Subcutaneous abdominal adipose tissue (tissue), 5 donors: ENCODE measurements around the gene ADGRG7.
A peak's percentile ranks its signal among the peaks of the same experiment; 100 is the strongest.
"Not testable (repeated sequence)": the region's sequence is repeated elsewhere in the genome, so short reads cannot be mapped to it uniquely, and the experiment has no call there.

Experiments used
- H3K27ac ChIP-seq: one replicate; pipeline ENCODE4 v1.7.0; 2013; ENCODE audit warnings: low read depth, mild to moderate bottlenecking, inconsistent platforms, low read length, moderate library complexity
- H3K27me3 ChIP-seq, 5 donors: one replicate each; pipeline ENCODE4 v1.7.0; 2013; ENCODE audit warnings: low read length in 5 of 5, inconsistent platforms in 1 of 5; ENCODE audit not compliant: control insufficient read depth in 5 of 5, insufficient read depth in 4 of 5
- H3K36me3 ChIP-seq, 5 donors: one replicate each; pipeline ENCODE4 v1.7.0; 2013; ENCODE audit warnings: low read length in 5 of 5; ENCODE audit not compliant: control insufficient read depth in 5 of 5, insufficient read depth in 5 of 5
- H3K4me1 ChIP-seq, 5 donors: one replicate each; pipeline ENCODE4 v1.7.0; 2013; ENCODE audit warnings: low read length in 5 of 5, mild to moderate bottlenecking in 3 of 5, moderate library complexity in 1 of 5; ENCODE audit not compliant: control insufficient read depth in 5 of 5, insufficient read depth in 5 of 5
- H3K4me3 ChIP-seq, 5 donors: one replicate each; pipeline ENCODE4 v1.7.0; 2013; ENCODE audit warnings: low read length in 5 of 5, low read depth in 1 of 5
- H3K9ac ChIP-seq, 5 donors: one replicate each; pipeline ENCODE4 v1.7.0; 2013; ENCODE audit warnings: low read length in 5 of 5, mild to moderate bottlenecking in 4 of 5, moderate library complexity in 3 of 5
- H3K9me3 ChIP-seq, 5 donors: one replicate each; pipeline ENCODE4 v1.7.0; 2013; ENCODE audit warnings: low read length in 5 of 5; ENCODE audit not compliant: control insufficient read depth in 5 of 5
- donor health status: healthy.
- donor health status: healthy.
- donor health status: healthy.
- donor health status: healthy.
- donor health status: healthy.

Gene ADGRG7

DNA sequence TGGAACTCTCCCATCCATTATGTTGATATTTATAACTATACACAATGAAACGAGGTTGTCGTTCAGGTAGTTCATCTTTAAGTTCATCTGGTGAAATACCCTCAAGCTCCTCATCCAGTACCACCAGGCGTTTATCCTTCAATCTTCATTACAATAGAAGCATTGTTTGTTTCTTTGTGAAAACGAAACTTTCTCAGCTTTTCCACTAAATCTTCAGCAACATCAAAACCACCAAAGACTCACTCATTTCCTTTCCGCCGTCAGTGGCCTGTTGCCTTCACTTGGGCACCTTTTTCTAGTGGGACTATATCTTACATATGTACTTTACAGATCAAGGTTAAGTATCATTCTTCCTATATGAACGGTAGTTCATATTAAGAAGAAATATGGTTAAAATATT is 55.8 kb downstream of the ADGRG7 start:
- H3K36me3 ChIP-seq, result no peaks in the 10 kb centered on the region
- no peak overlapping the region for H3K4me3 ChIP-seq
- H3K9me3 ChIP-seq, result peaks cover 0 to 8% (median 2%) of the 10 kb centered on the region in 5 donors
- no peak overlapping the region for H3K9ac ChIP-seq
- no peaks in the 10 kb centered on the region for H3K27me3 ChIP-seq
- no peak overlapping the region for H3K27ac ChIP-seq
- H3K4me1 ChIP-seq, result no peaks in the 10 kb centered on the region

DNA sequence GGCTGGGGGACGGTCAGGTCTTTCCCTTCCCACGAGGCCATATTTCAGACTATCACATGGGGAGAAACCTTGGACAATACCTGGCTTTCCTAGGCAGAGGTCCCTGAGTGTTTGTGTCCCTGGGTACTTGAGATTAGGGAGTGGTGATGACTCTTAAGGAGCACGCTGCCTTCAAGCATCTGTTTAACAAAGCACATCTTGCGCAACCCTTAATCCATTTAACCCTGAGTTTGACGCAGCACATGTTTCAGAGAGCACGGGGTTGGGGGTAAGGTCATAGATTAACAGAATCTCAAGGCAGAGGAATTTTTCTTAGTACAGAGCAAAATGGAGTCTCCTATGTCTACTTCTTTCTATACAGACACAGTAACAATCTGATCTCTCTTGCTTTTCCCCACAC is 57.3 kb downstream of the ADGRG7 start:
- not testable (repeated sequence) for H3K4me1 ChIP-seq, H3K36me3 ChIP-seq, H3K9ac ChIP-seq, H3K9me3 ChIP-seq, H3K27me3 ChIP-seq, H3K4me3 ChIP-seq, H3K27ac ChIP-seq

DNA sequence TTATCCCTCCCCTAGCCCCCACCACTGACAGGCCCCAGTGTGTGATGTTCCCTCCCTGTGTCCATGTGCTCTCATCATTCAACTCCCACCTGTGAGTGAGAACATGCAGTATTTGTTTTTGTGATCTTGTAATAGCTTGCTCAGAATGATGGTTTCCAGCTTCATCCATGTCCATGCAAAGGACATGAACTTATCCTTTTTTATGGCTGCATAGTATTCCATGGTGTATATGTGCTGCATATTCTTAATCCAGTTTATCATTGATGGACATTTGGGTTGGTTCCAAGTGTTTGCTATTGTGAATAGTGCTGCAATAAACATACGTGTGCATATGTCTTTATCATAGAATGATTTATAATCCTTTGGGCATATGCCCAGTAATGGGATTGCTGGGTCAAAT is 57.9 kb downstream of the ADGRG7 start:
- H3K36me3 ChIP-seq, H3K4me3 ChIP-seq, H3K27me3 ChIP-seq, H3K27ac ChIP-seq, H3K9ac ChIP-seq, H3K9me3 ChIP-seq, H3K4me1 ChIP-seq: not testable (repeated sequence)

DNA sequence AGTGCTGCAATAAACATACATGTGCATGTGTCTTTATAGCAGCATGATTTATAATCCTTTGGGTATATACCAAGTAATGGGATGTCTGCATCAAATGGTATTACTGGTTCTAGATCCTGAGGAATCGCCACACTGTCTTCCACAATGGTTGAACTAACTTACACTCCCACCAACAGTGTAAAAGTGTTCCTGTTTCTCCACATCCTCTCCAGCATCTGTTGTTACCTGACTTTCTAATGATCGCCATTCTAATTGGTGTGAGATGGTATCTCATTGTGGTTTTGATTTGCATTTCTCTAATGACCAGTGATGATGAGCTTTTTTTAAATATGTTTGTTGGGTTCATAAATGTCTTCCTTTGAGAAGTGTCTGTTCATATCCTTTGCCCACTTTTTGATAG is 61.6 kb downstream of the ADGRG7 start:
- not testable (repeated sequence) for H3K27ac ChIP-seq, H3K9ac ChIP-seq, H3K27me3 ChIP-seq, H3K9me3 ChIP-seq, H3K4me1 ChIP-seq, H3K36me3 ChIP-seq, H3K4me3 ChIP-seq

DNA sequence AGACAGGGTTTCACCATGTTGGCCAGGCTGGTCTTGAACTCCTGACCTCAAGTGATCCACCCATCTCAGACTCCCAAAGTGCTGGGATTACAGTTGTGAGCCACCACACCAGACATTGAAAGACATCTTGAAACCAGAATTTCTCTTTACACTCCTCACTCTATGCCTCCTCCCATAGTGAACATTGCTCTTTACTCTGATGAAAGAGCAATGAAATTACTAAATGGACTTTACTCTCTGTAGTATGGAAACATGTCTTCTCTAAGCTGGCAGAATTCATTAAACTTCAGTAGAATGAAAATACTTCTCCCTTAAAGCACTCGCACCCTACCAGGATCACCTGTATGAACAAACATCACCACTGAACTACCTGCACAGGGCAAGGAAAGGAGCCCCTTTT is 72.1 kb downstream of the ADGRG7 start:
- no peaks in the 10 kb centered on the region for H3K27me3 ChIP-seq
- no peaks in the 10 kb centered on the region for H3K36me3 ChIP-seq
- no peak overlapping the region for H3K9ac ChIP-seq
- no peak overlapping the region for H3K4me3 ChIP-seq
- no peaks in the 10 kb centered on the region for H3K4me1 ChIP-seq
- no peak overlapping the region for H3K27ac ChIP-seq
- H3K9me3 ChIP-seq, result peaks cover 0 to 2% (median 0%) of the 10 kb centered on the region in 5 donors

DNA sequence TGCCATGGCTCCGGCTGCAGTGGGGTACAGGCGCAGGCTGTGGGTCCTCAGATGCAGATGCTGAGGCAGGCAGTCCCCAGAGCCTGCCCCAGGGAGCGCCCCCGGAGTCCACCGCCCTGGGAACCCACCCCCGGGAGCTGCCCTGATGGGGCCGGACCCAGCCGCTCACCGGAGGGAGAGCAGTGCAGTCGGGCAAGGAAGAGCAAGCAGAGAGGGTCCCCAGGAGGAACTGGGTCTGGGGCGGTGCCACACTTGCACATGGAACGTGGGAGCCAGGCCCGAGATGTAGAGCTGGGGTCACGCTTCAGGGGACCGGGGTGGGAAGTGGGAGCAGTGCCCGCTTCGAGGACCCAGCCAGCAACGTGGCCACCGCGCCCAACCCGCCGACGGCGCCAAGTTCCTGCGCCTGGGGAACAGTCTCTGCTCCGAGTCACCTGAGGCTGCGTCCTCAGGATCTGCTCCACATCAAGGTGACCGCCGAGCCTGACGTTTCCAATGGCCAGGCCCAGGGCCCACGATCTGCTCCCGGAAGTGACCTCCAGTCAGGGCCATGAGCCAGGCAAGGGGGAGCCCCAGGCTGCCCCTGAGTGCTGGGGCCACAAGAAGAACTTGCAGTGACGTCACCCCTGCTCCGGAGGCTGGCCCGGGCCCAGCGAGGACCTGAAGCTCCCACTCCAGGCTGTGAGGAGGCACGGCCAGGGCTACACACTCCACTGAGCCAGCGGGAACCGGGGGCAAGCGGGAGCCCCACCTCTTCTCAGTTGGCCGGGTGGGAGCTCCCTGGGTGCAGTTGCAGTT is 72.9 kb downstream of the ADGRG7 start:
- H3K27me3 ChIP-seq, result no peaks in the 10 kb centered on the region
- H3K9me3 ChIP-seq, result peaks cover 0 to 2% (median 0%) of the 10 kb centered on the region in 5 donors
- no peaks in the 10 kb centered on the region for H3K36me3 ChIP-seq
- peak overlapping the region in 4 of 5 donors; percentile 17 to 35 (median 28) for H3K4me3 ChIP-seq
- H3K4me1 ChIP-seq, result no peaks in the 10 kb centered on the region
- H3K27ac ChIP-seq, result no peak overlapping the region
- H3K9ac ChIP-seq, result no peak overlapping the region

DNA sequence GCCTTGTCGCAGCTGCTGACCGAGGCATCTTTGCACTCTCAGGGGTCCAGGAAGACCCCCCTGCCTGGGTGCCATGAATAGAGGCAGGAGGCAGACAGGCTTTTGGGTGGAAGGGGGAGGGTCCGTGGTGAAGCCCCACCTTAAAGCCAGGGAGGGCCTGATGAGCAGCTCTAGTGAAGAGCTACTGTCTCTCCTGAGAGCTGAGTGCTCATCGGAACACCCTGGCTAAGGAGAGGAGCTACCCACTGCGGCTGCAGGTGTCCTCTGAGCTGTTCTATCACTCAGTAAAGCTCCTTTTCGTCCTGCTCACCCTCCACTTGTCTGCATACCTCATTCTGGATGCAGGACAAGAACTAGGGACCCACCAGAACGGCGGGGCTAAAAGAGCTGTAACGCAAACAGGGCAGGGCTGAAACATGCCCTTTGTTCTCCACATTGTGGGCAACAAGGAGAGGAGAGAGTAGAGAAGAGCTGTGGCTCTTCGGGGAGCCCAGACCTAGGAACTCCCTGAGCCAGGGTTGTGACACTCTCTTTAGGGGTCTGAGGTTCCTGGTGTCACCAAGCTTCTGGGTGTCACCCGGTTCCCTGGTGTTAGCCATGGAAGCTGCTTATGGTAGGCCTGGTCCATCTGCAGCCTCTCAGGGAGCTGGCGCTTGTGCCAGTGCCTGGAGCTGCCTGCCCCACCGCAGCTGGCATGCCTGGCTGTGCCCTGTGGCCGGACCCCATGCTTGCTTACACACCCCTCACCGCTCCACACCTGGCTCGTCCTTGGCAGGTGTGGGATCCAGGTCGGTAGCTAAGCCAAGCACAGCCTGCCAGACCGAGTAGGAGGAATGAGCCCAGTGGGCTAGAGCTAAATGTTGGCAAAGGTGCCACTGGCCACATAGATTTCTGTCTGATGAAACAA is 73.7 kb downstream of the ADGRG7 start:
- peak overlapping the region in 4 of 5 donors; percentile 22 to 35 (median 28) for H3K4me3 ChIP-seq
- no peaks in the 10 kb centered on the region for H3K27me3 ChIP-seq
- H3K36me3 ChIP-seq, result no peaks in the 10 kb centered on the region
- no peaks in the 10 kb centered on the region for H3K4me1 ChIP-seq
- H3K27ac ChIP-seq, result no peak overlapping the region
- H3K9me3 ChIP-seq, result peaks cover 0 to 2% (median 0%) of the 10 kb centered on the region in 5 donors
- no peak overlapping the region for H3K9ac ChIP-seq

DNA sequence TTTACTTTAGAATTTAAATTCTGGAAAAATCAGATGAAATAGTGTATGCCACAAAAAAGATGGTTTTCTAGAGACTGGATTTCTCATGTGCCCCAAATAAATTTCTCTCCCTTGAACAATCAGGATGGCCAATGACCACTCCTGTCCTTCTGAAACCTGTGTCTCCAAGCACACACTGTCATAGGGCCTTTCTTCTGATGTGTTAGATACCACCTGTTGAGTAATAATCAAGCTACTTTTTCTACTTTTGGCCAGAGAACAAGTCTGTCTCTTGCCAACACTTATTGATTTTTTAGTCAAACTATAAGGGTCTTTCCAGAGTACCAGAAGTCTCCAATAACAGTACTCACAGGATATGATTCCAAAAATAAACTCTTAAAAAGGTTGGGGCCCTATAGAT is 83.8 kb downstream of the ADGRG7 start:
- Histone ChIP-seq H3K4me1 (no peaks in the 10 kb centered on the region), H3K9ac (no peak overlapping the region), H3K27ac (no peak overlapping the region), H3K36me3 (no peaks in the 10 kb centered on the region), H3K27me3 (peaks cover 2 to 10% (median 3%) of the 10 kb centered on the region in 5 donors), H3K4me3 (no peak overlapping the region), H3K9me3 (peaks cover 0 to 3% (median 0%) of the 10 kb centered on the region in 5 donors)

DNA sequence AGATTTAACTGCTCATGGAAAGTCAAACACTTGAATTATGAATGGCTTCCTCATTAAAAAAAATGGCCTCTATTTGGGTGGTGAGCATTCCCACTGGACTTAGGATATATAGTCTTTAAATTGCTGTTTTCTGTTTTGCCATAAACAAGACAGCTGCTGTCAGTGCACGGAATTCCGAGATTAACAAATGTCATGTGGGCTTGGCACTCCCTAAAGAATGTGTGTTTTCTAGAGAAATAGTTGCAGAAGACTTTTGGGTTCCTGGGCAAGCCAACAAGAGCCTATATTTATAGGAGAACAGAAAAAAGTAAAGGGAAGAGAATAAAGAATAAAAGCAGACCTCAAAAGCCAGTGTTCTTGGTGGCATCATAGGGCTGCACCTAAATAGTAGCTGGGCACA is 86.3 kb downstream of the ADGRG7 start:
- no peaks in the 10 kb centered on the region for H3K4me1 ChIP-seq
- peaks cover 2 to 10% (median 3%) of the 10 kb centered on the region in 5 donors for H3K27me3 ChIP-seq
- no peaks in the 10 kb centered on the region for H3K36me3 ChIP-seq
- H3K9ac ChIP-seq, result no peak overlapping the region
- H3K9me3 ChIP-seq, result peaks cover 0 to 3% (median 0%) of the 10 kb centered on the region in 5 donors
- no peak overlapping the region for H3K4me3 ChIP-seq
- H3K27ac ChIP-seq, result no peak overlapping the region

DNA sequence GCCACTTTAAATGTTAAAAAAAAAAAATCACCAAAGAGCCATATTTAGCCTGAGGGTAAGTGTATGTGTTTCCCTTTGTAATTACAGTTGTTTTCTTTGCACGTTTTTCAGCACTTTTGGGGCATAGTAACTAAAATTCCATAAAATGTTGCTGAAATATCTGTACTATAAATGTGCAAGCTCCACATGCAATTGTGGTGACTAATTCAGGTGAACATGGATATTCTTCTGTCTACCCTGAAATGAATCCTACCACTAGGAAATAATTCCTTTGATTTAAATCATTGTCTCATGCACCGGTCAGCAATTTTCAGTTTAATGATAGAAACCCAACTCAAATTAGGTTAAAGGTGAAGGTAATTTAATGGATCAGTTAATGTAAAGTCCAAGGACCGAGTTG is 86.8 kb downstream of the ADGRG7 start:
- Histone ChIP-seq H3K9ac (no peak overlapping the region), H3K4me1 (no peaks in the 10 kb centered on the region), H3K4me3 (no peak overlapping the region), H3K36me3 (no peaks in the 10 kb centered on the region), H3K27me3 (peaks cover 2 to 10% (median 3%) of the 10 kb centered on the region in 5 donors), H3K27ac (no peak overlapping the region), H3K9me3 (peaks cover 0 to 3% (median 0%) of the 10 kb centered on the region in 5 donors)
